ENCODE data around the gene LIX1. TPM values are rescaled to one million over a fixed set of nuclear protein-coding genes. Genes with fewer than 3 reads are reported as not detected.
A peak's percentile ranks its signal among the peaks of the same experiment; 100 is the strongest.
"Not testable (repeated sequence)": the region's sequence is repeated elsewhere in the genome, so short reads cannot be mapped to it uniquely, and the experiment has no call there.

The LIX1 gene
- polyA plus RNA-seq, 1 donor = 4.2 TPM

- DNase-seq = no peak
Observed at GRCh38 chr5:97101189-97101910, 41.1 kb downstream of the LIX1 start.

- DNase-seq = peak; percentile 4
Observed at GRCh38 chr5:97100476-97100875, 41.9 kb downstream of the LIX1 start.

- peak; percentile 8 for DNase-seq
Observed at GRCh38 chr5:97098922-97099321, 43.5 kb downstream of the LIX1 start.

- DNase-seq = no peak
Observed at GRCh38 chr5:97097326-97098230, 44.8 kb downstream of the LIX1 start.

- DNase-seq = no peak
Observed at GRCh38 chr5:97096846-97097245, 45.6 kb downstream of the LIX1 start.

- no peak for DNase-seq
Observed at GRCh38 chr5:97096191-97096590, 46.2 kb downstream of the LIX1 start.

GRCh38 chr5:97095318-97095732 is 47.1 kb downstream of the LIX1 start:
- DNase-seq = no peak

- no peak for DNase-seq
Observed at GRCh38 chr5:97094579-97095317, 47.7 kb downstream of the LIX1 start.

GRCh38 chr5:97093193-97093592 is 49.2 kb downstream of the LIX1 start:
- DNase-seq = no peak

GRCh38 chr5:97090944-97091343 is 51.5 kb downstream of the LIX1 start:
- DNase-seq = no peak

- DNase-seq = no peak
Observed at GRCh38 chr5:97089149-97089801, 53.1 kb downstream of the LIX1 start.

- DNase-seq = no peak
Observed at GRCh38 chr5:97088774-97089148, 53.6 kb downstream of the LIX1 start.

- peak; percentile 6 for DNase-seq
Observed at GRCh38 chr5:97087138-97087537, 55.3 kb downstream of the LIX1 start.

GRCh38 chr5:97085459-97086181 is 56.8 kb downstream of the LIX1 start:
- DNase-seq = no peak

- DNase-seq = not testable (repeated sequence)
Observed at GRCh38 chr5:97084782-97085458, 57.5 kb downstream of the LIX1 start.

- DNase-seq = no peak
Observed at GRCh38 chr5:97078958-97079743, 63.3 kb downstream of the LIX1 start.

- no peak for DNase-seq
Observed at GRCh38 chr5:97077246-97077645, 65.2 kb downstream of the LIX1 start.

GRCh38 chr5:97076098-97076497 is 66.3 kb downstream of the LIX1 start:
- DNase-seq = no peak

- no peak for DNase-seq
Observed at GRCh38 chr5:97075649-97076048, 66.8 kb downstream of the LIX1 start.

GRCh38 chr5:97074859-97075489 is 67.4 kb downstream of the LIX1 start:
- DNase-seq = no peak

Data from hindlimb muscle (tissue), 1 donor.